HTR-8/SVneo (cell line): ENCODE results near the gene GBF1.
"Not testable (repeated sequence)": the region's sequence is repeated elsewhere in the genome, so short reads cannot be mapped to it uniquely, and the experiment has no call there.

ENCODE experiments used
- DNase-seq: peaks from one replicate; pipeline ENCODE4 v3.0.0; 2011; ENCODE audit warnings: low spot score, mixed read lengths; ENCODE audit not compliant: insufficient read length
- FAIRE-seq: peaks from 2 replicates; lab custom pipeline; 2011; peaks lifted over from hg19 to GRCh38; lab: Jason Lieb, UNC

The GBF1 gene

GRCh38 chr10:102245082-102245931, at the start of gene GBF1:
Gene GBF1, plus strand, starts transcription at chr10:102245532. Its CDS starts 13,407 bp downstream, at chr10:102258939.
- FAIRE-seq = peak; percentile 90

GRCh38 chr10:102196893-102197292, 48.4 kb upstream of the GBF1 start:
- DNase-seq = no peak
- no peak for FAIRE-seq

More at GRCh38 chr10:102245082-102245931, at the start of gene GBF1:
- DNase-seq = peak; percentile 99

GRCh38 chr10:102198027-102198426, 47.3 kb upstream of the GBF1 start:
- no peak for DNase-seq
- FAIRE-seq = no peak

GRCh38 chr10:102200751-102201640, 44.3 kb upstream of the GBF1 start:
- FAIRE-seq = no peak
- DNase-seq = no peak

GRCh38 chr10:102202386-102202785, 42.9 kb upstream of the GBF1 start:
- FAIRE-seq = no peak

GRCh38 chr10:102208311-102209035, 36.9 kb upstream of the GBF1 start:
- no peak for FAIRE-seq
- no peak for DNase-seq

More at GRCh38 chr10:102202386-102202785, 42.9 kb upstream of the GBF1 start:
- DNase-seq = no peak

- DNase-seq (no peak), FAIRE-seq (no peak)
Measured at GRCh38 chr10:102211615-102212299, 33.6 kb upstream of the GBF1 start.

- DNase-seq, FAIRE-seq: not testable (repeated sequence)
Measured at GRCh38 chr10:102213599-102213998, 31.7 kb upstream of the GBF1 start.

GRCh38 chr10:102219370-102219769, 26.0 kb upstream of the GBF1 start:
- DNase-seq (no peak), FAIRE-seq (no peak)

GRCh38 chr10:102220612-102221011, 24.7 kb upstream of the GBF1 start:
- FAIRE-seq = no peak

GRCh38 chr10:102222797-102223196, 22.5 kb upstream of the GBF1 start:
- DNase-seq (no peak), FAIRE-seq (no peak)

More at GRCh38 chr10:102220612-102221011, 24.7 kb upstream of the GBF1 start:
- DNase-seq = no peak

- FAIRE-seq (no peak), DNase-seq (peak; percentile 75)
Measured at GRCh38 chr10:102225646-102226541, 19.4 kb upstream of the GBF1 start, which contains the start of gene ELOVL3. Gene ELOVL3, plus strand, starts transcription at chr10:102226299. Its CDS starts 250 bp downstream, at chr10:102226549.

GRCh38 chr10:102226542-102226870, 18.8 kb upstream of the GBF1 start:
- FAIRE-seq (no peak), DNase-seq (no peak)

- FAIRE-seq (no peak), DNase-seq (no peak)
Measured at GRCh38 chr10:102227050-102227449, 18.3 kb upstream of the GBF1 start.

- peak; percentile 81 for DNase-seq
- peak; percentile 88 for FAIRE-seq
Measured at GRCh38 chr10:102229810-102230263, 15.5 kb upstream of the GBF1 start.

- FAIRE-seq (peak; percentile 93), DNase-seq (peak; percentile 54)
Measured at GRCh38 chr10:102230264-102230860, 15.0 kb upstream of the GBF1 start.

- FAIRE-seq (no peak), DNase-seq (no peak)
Measured at GRCh38 chr10:102230861-102231356, 14.4 kb upstream of the GBF1 start.
